GM20000 (cell line): ENCODE data around the gene NME7.

Experiments
- DNase-seq: peaks from one replicate; pipeline ENCODE4 v3.0.0; 2012; ENCODE audit warnings: low spot score
- CTCF ChIP-seq: IDR thresholded peaks from 2 replicates; pipeline ENCODE4 v1.5.1; 2012; ENCODE audit warnings: mild to moderate bottlenecking, control low read depth; ENCODE audit errors: extremely low read depth, missing control alignments

The NME7 gene

GRCh38 chr1:169124459-169124858 lies 243.1 kb downstream of the NME7 start:
- TF ChIP-seq CTCF = no peak
- DNase-seq = no peak

- peak; percentile 42 for DNase-seq
- no peak for TF ChIP-seq CTCF
Observed at GRCh38 chr1:169122976-169123375, 244.6 kb downstream of the NME7 start.

- TF ChIP-seq CTCF = no peak
- no peak for DNase-seq
Observed at GRCh38 chr1:169121146-169121923, 246.3 kb downstream of the NME7 start.

GRCh38 chr1:169120066-169120465 lies 247.5 kb downstream of the NME7 start:
- no peak for DNase-seq
- TF ChIP-seq CTCF = no peak

- no peak for DNase-seq
- no peak for TF ChIP-seq CTCF
Observed at GRCh38 chr1:169119405-169119804, 248.2 kb downstream of the NME7 start.

- no peak for DNase-seq
- TF ChIP-seq CTCF = no peak
Observed at GRCh38 chr1:169118227-169118626, 249.4 kb downstream of the NME7 start.

GRCh38 chr1:169117599-169117998 lies 250.0 kb downstream of the NME7 start:
- no peak for TF ChIP-seq CTCF
- no peak for DNase-seq
